ENCODE data around the gene PFN3.
"Not testable (repeated sequence)": the region's sequence is repeated elsewhere in the genome, so short reads cannot be mapped to it uniquely, and the experiment has no call there.

The PFN3 gene

DNA sequence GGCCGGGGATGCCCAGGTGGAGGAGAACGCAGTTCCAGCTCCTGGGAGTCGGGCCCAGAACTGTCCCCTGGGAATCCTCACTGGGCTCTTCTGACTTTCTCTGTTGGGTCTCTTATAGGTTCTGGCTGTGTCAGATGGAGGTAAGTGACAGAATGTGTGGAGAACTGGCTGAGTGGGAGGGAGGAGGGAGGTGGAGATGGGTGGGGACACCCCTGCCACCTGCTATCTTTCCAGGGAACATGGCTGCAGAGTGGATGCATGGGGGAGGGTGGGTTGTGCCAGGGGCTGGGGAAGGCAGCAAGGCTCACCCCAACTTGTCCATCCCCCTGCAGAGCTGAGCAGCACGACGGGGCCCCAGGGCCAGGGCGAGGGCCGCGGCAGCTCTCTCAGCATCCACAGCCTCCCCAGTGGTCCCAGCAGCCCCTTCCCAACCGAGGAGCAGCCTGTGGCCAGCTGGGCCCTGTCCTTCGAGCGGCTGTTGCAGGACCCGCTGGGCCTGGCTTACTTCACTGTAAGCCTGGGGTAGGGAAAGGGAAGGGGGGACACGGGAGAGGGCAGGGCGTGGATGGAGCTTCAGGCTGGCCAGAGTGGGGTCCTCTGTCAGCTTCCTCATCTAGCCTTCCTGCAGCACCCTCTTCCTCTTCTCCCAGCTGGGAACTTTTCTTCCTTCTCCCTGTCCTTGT lies 34.5 kb downstream of the PFN3 start:
- no peak overlapping the region for H3K4me3 ChIP-seq (ENCODE audit: low read length)
- TF ChIP-seq, protein P1, sequence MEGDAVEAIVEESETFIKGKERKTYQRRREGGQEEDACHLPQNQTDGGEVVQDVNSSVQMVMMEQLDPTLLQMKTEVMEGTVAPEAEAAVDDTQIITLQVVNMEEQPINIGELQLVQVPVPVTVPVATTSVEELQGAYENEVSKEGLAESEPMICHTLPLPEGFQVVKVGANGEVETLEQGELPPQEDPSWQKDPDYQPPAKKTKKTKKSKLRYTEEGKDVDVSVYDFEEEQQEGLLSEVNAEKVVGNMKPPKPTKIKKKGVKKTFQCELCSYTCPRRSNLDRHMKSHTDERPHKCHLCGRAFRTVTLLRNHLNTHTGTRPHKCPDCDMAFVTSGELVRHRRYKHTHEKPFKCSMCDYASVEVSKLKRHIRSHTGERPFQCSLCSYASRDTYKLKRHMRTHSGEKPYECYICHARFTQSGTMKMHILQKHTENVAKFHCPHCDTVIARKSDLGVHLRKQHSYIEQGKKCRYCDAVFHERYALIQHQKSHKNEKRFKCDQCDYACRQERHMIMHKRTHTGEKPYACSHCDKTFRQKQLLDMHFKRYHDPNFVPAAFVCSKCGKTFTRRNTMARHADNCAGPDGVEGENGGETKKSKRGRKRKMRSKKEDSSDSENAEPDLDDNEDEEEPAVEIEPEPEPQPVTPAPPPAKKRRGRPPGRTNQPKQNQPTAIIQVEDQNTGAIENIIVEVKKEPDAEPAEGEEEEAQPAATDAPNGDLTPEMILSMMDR (conservative IDR thresholded peaks at IDR 0.05; ENCODE audit: low read length): no peak
- no peak for DNase-seq (ENCODE audit: low read depth)

DNA sequence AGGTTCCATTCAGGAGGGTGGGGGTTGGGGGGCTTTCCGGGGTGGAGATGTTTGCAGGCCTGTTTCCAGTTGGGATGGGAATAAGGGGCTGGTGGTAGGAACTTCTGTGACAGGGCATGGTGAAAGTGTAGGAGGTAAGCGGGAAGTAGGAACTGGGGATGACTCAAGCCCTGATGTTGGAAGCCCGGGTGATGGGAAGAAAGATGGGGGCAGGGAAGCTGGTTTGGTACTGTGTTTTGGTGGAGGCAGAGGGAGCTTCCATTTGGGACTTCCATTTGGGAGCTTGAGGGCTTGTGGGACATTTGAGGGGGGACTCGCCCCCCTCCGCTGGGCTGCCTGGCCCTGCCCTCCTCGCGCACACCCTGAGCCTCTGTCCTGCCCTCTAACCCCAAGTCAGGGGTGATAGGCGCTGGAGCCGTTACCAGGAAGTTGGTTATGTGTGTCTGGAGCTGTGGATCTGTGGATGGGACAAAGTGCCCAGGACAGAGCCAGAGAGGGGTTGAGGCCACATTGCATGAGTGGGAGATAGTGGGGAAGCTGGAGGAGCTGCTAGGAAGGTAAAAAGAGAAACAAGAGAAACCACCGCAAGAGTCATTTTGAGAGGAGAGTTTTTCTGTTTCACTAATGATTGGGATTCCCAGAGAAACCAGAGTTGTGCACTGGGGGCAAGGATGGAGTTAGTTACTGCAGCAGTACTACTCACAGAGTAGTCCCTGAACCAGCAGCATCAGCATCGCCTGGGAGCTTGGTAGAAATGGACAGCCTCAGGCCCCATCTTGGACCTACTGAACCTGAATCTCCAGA lies 36.1 kb downstream of the PFN3 start:
- no peak for DNase-seq (ENCODE audit: low read depth)
- TF ChIP-seq, protein P1 (conservative IDR thresholded peaks at IDR 0.05; ENCODE audit: low read length): no peak
- no peak overlapping the region for H3K4me3 ChIP-seq (ENCODE audit: low read length)

DNA sequence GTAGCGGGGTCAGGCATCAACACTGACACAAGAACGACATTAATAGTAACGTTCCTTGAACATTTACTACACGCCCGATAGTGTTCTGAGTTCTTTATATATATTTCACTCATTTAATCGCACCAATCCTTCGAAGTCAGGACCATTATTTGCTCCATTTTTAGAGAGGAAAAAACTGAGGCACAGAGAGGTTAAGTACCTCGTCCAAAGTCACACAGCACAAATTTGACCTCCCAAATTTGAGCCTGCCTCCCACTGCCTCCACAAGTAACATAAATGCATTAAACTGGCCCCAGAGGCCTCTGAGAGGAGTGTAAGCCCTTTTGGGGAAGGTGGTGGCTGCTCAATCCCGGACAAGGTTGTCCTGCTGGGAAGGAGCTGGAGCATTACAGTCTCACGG lies 36.9 kb downstream of the PFN3 start:
- TF ChIP-seq, protein P1 (conservative IDR thresholded peaks at IDR 0.05; ENCODE audit: low read length): no peak
- H3K4me3 ChIP-seq (ENCODE audit: low read length): peak overlapping the region; percentile 35
- no peak for DNase-seq (ENCODE audit: low read depth)

DNA sequence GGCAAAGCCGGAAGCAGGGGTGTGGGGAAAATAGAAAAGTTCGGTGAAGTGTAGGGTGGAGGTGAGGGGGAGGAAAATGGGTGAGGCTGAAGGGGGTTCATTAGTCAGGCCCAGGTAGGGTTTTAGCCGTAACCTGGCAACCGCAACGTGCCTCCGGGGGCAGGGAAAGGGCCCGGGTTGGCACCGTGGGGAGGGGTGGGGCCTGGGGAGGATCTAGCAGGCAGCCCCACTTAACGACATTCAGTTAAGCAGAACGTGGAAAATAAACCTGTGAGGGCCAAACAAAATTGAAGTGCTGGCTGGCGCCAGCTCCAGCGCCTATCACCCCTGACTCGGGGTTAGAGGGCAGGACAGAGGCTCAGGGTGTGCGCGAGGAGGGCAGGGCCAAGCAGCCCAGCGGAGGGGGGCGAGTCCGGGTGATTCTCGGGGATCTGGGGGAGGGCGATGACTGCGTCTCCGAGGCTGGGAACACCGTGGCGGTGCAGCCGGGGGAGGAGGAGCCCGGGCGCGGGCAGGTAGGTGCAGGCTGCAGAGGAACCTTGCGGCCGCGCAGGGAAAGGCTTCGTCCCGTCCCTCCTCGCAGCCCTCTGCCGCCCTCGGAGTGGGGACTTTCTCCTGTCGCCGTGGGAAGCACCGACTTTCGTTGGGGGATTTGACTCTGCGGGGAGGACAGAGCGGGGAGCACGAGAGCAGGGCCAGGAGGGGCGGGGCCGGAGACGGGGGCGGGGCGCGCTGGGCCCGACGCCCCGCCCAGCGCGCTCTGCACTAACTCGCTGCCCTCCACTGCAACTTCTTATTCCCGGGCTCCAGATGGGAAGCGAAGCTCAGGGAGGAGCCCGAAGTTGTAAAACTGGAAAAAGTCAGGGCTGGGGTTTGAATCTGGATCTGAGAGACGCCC lies 37.6 kb downstream of the PFN3 start:
- DNase-seq (ENCODE audit: low read depth): peak; percentile 20
- TF ChIP-seq, protein P1 (conservative IDR thresholded peaks at IDR 0.05; ENCODE audit: low read length): no peak
- H3K4me3 ChIP-seq (ENCODE audit: low read length): peak overlapping the region; percentile 55

DNA sequence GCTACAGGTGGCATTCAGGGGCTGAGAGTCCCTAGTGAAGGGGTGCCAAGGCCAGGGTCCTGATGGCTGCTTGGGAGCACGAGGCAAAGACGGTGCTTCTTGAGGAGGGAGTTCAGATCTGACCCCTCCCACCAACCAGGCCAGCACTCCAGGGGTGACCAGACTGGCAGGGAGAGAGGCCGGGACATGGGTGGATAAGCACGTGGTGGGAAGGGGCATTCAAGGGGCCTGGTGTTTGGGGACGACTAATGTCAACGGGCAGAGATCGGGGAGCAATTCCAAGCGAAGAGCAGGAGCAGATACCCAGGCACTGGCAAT lies 38.2 kb downstream of the PFN3 start:
- no peak overlapping the region for H3K4me3 ChIP-seq (ENCODE audit: low read length)
- no peak for DNase-seq (ENCODE audit: low read depth)
- TF ChIP-seq, protein P1 (conservative IDR thresholded peaks at IDR 0.05; ENCODE audit: low read length): no peak

DNA sequence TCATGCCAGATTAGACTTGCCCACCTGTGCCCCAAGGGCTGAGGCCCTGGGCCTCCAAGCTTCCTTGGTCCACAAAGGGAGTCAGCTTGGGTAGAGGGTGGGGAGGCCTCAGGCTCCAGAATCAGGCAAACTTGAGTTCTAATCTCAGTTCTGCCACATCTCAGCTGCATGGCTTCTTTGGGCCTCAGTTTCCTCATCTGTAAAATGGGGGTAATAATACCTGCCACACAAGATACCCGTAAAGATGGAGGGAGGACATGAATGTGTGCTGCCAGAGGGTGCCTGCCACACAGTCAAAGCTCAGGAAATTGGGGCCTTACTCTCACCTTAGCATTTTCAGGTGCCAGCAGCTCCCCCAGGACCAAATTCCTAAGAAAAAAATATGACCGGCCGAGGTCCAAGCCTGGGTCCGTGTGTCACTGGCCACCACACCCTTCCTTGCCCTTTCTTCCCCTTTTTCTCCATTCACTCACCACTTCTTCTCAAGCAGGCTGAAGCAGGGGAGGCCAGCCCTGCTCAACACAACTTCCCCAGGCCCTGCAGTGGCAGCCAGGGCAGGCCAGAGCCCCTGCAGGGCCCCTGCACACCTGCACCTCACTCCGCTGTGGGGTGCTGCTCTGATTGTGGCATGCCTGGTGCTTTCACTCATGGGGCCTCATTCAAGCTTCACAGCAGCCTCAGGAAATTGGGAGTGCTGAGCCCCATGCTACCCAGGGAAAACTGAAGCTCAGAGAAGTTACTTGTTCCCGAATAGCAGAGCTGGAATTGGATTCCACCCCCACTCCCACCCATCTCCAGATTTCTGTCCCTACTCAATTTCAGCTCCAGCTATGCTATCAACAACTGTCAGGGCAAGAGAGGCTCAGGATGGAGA lies 38.8 kb downstream of the PFN3 start:
- no peak overlapping the region for H3K4me3 ChIP-seq (ENCODE audit: low read length)
- no peak for DNase-seq (ENCODE audit: low read depth)
- TF ChIP-seq, protein P1 (conservative IDR thresholded peaks at IDR 0.05; ENCODE audit: low read length): no peak

DNA sequence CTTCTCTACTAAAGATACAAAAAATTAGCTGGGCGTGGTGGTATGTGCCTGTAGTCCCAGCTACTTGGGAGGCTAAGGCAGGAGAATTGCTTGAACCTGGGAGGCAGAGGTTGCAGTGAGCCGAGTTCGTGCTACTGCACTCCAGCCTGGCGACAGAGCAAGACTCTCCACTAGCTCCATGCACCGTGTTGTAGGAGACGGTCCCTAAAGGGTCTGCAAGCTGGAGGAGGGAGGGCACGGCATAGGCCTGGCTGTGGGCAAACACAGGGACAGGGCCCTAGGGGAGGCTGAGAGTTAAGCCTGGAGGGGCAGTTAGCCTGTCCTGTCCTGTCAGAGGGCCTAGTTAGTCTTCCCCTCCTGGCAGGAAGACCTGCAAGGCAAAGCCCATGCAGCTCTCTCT lies 39.7 kb downstream of the PFN3 start:
- H3K4me3 ChIP-seq (ENCODE audit: low read length); DNase-seq (ENCODE audit: low read depth): not testable (repeated sequence)
